Fibroblast of villous mesenchyme (primary cell): Measurements from ENCODE around the gene UQCC2. TPM values are rescaled to one million over a fixed set of nuclear protein-coding genes. Genes with fewer than 3 reads are reported as not detected.

Source experiments
- DNase-seq: peaks from one replicate; pipeline ENCODE4 v3.0.0-alpha.2; 2010; ENCODE audit warnings: low read depth
- H3K4me3 ChIP-seq: 2 replicates; pipeline ENCODE4 v1.5.1; 2011; ENCODE audit warnings: low read depth, mild to moderate bottlenecking, low read length
- CTCF ChIP-seq: IDR thresholded peaks from 2 replicates; pipeline ENCODE4 v1.5.1; 2012; ENCODE audit warnings: low read depth, mild to moderate bottlenecking, low read length; ENCODE audit not compliant: insufficient read depth
- total RNA-seq: library from RNA; depleted of rRNA; stranded (reverse); fragments of >200 nt; gene quantifications from 2 replicates; pipeline ENCODE4 v1.2.3, GENCODE V29; 2012

UQCC2 gene
- total RNA-seq, 1 donor = 24.6 TPM

- no peak for DNase-seq
- TF ChIP-seq CTCF = no peak
- H3K4me3 ChIP-seq = no peak overlapping the region
Observed at GRCh38 chr6:33738879-33739278, 27.4 kb upstream of the UQCC2 start.

- no peak for DNase-seq
- no peak for TF ChIP-seq CTCF
- H3K4me3 ChIP-seq = no peak overlapping the region
Observed at GRCh38 chr6:33738153-33738552, 26.7 kb upstream of the UQCC2 start.

- DNase-seq = no peak
- no peak for TF ChIP-seq CTCF
- no peak overlapping the region for H3K4me3 ChIP-seq
Observed at GRCh38 chr6:33737267-33738026, 25.9 kb upstream of the UQCC2 start.

GRCh38 chr6:33735216-33735615 is 23.7 kb upstream of the UQCC2 start:
- H3K4me3 ChIP-seq = no peak overlapping the region
- DNase-seq = no peak
- no peak for TF ChIP-seq CTCF

- TF ChIP-seq CTCF = no peak
- no peak for DNase-seq
- no peak overlapping the region for H3K4me3 ChIP-seq
Observed at GRCh38 chr6:33733709-33734007, 22.2 kb upstream of the UQCC2 start.

GRCh38 chr6:33732817-33733708 is 21.6 kb upstream of the UQCC2 start:
- no peak for TF ChIP-seq CTCF

More at GRCh38 chr6:33732817-33733708, 21.6 kb upstream of the UQCC2 start:
- H3K4me3 ChIP-seq = no peak overlapping the region
- DNase-seq = no peak
